Loucy (cell line): ENCODE measurements around the gene WDSUB1.

Source experiments
- H2AFZ ChIP-seq: fragments of 200-600 bp; sonication (generic); 2 replicates; pipeline ENCODE4 v1.6.0; 2016; ENCODE audit warnings: antibody characterized with exemption, mild to moderate bottlenecking, low read length, moderate library complexity
- H3F3A ChIP-seq: fragments of 200-600 bp; 2 replicates; pipeline ENCODE4 v1.6.0; 2016; ENCODE audit warnings: antibody characterized with exemption, low read depth, mild to moderate bottlenecking
- H3K27me3 ChIP-seq: fragments of 200-600 bp; sonication (generic); 2 replicates; pipeline ENCODE4 v1.6.1; 2014; ENCODE audit warnings: low read length, mild to moderate bottlenecking; ENCODE audit not compliant: insufficient read depth, poor library complexity, severe bottlenecking
- H3K36me3 ChIP-seq: fragments of 200-600 bp; sonication (generic); 2 replicates; pipeline ENCODE4 v1.6.1; 2016; ENCODE audit warnings: low read length; ENCODE audit not compliant: insufficient read depth
- H3K4me1 ChIP-seq: fragments of 200-600 bp; sonication (generic); 2 replicates; pipeline ENCODE4 v1.5.1; 2014; ENCODE audit warnings: low read length, mild to moderate bottlenecking; ENCODE audit not compliant: insufficient read depth, poor library complexity, severe bottlenecking
- H3K4me2 ChIP-seq: fragments of 200-600 bp; sonication (generic); 2 replicates; pipeline ENCODE4 v1.6.0; 2014; ENCODE audit warnings: antibody characterized with exemption, low read length, low read depth, mild to moderate bottlenecking; ENCODE audit not compliant: poor library complexity, severe bottlenecking
- H3K4me3 ChIP-seq: fragments of 200-600 bp; sonication (generic); 2 replicates; pipeline ENCODE4 v1.5.1; 2014; ENCODE audit warnings: low read length, mild to moderate bottlenecking, mixed read lengths; ENCODE audit not compliant: poor library complexity, severe bottlenecking
- H3K79me2 ChIP-seq: fragments of 200-600 bp; sonication (generic); 2 replicates; pipeline ENCODE4 v1.6.1; 2014; ENCODE audit warnings: low read length; ENCODE audit not compliant: insufficient read depth
- H3K9ac ChIP-seq: fragments of 200-600 bp; sonication (generic); 2 replicates; pipeline ENCODE4 v1.6.0; 2014; ENCODE audit warnings: mild to moderate bottlenecking, low read depth, low read length, moderate library complexity; ENCODE audit not compliant: poor library complexity, severe bottlenecking
- H3K9me2 ChIP-seq: fragments of 200-600 bp; sonication (generic); replicated peaks from 2 replicates; pipeline ENCODE4 v1.6.1; 2016; ENCODE audit warnings: low read depth, low read length, mixed read lengths
- H3K9me3 ChIP-seq: fragments of 200-600 bp; sonication (generic); 2 replicates; pipeline ENCODE4 v1.6.1; 2014; ENCODE audit warnings: mild to moderate bottlenecking, antibody characterized with exemption, low read length, low read depth; ENCODE audit not compliant: insufficient read depth
- H4K20me1 ChIP-seq: fragments of 200-600 bp; sonication (generic); 2 replicates; pipeline ENCODE4 v1.6.0; 2014; ENCODE audit warnings: antibody characterized with exemption, low read length, mild to moderate bottlenecking; ENCODE audit not compliant: insufficient read depth, poor library complexity, severe bottlenecking
- CTCF ChIP-seq: fragments of 200-600 bp; sonication (generic); conservative IDR thresholded peaks from 2 replicates; pipeline ENCODE4 v1.5.1; 2014; ENCODE audit warnings: mild to moderate bottlenecking, antibody characterized with exemption, low read length
- EZH2phosphoT487 ChIP-seq: fragments of 200-600 bp; IDR thresholded peaks from 2 replicates; pipeline ENCODE4 v1.6.1; 2018; ENCODE audit warnings: antibody characterized with exemption, mild to moderate bottlenecking, moderate library complexity, borderline replicate concordance

WDSUB1 gene

GRCh38 chr2:159298967-159299366 is 12.5 kb upstream of the WDSUB1 start:
- Histone ChIP-seq H3K4me1 (no peaks in the 10 kb centered on the region), H3K9me2 (no peaks in the 10 kb centered on the region), H4K20me1 (no peaks in the 10 kb centered on the region), H3K4me3 (no peak overlapping the region), H3K36me3 (no peaks in the 10 kb centered on the region), H3K9me3 (no peaks in the 10 kb centered on the region), H3F3A (no peaks in the 10 kb centered on the region), H2AFZ (no peak overlapping the region), H3K9ac (no peak overlapping the region), H3K79me2 (no peaks in the 10 kb centered on the region), H3K27me3 (no peaks in the 10 kb centered on the region), H3K4me2 (no peak overlapping the region)
- TF ChIP-seq CTCF: no peak
- TF ChIP-seq EZH2phosphoT487: no peak

DNA sequence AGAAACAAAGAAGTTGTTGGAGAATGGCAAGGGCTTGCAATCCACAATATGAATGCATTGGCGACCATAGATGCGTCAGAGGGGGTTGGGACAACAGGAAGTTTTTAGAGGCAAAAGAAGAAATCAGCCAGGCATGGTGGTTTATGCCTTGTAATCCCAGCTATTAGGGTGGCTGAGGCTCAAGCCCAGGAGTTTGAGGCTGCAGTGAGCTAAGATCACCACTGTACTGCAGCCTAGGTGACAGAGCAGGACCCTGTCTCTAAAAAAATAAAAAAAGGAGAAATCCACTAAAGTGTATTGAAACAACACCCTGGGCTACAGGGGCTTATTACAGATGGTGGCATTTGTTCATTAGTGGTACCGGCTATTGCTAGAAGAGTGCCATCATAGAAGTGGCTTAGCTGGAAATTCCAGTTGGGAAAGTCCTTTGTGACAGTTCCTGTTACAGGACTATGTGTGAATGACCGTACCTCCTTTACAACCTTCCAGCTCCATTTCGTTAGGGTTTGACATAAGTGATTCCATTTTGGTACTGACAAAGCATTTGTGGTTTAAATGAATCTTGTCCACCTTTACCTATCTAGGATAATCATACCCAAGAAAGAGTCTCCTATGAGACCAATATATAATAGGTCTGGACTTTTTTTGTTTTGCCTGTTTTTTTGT is 10.7 kb upstream of the WDSUB1 start:
- H3K9me3 ChIP-seq: no peaks in the 10 kb centered on the region
- TF ChIP-seq EZH2phosphoT487: no peak
- no peak for TF ChIP-seq CTCF
- H3K4me3 ChIP-seq: no peak overlapping the region
- no peak overlapping the region for H3K4me2 ChIP-seq
- peaks cover 2% of the 10 kb centered on the region for H3K4me1 ChIP-seq
- H3K9me2 ChIP-seq: no peaks in the 10 kb centered on the region
- no peaks in the 10 kb centered on the region for H3K36me3 ChIP-seq
- H3K9ac ChIP-seq: no peak overlapping the region
- H3F3A ChIP-seq: no peaks in the 10 kb centered on the region
- no peaks in the 10 kb centered on the region for H3K79me2 ChIP-seq
- H2AFZ ChIP-seq: no peak overlapping the region
- no peaks in the 10 kb centered on the region for H3K27me3 ChIP-seq
- H4K20me1 ChIP-seq: no peaks in the 10 kb centered on the region

DNA sequence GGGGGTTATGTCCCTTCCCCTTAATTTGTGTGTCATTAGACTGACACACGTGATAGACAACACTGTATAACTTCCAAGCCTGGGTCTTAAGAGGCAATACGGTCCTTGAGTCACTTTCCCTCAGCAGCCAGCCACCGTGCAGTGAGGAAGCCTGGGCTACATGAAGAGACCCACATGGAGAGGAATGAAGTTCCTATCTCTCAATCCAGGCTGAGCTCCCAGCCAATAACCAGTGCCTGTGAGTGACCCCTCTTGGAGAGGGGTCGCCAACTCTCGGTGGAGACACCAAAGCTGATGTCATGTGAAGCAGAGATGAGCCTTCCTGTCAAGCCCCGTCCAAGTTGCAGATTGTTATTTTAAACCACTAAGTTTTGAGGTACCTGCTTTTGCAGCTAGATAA is 5.7 kb upstream of the WDSUB1 start:
- H3K4me3 ChIP-seq: no peak overlapping the region
- no peak overlapping the region for H3K4me2 ChIP-seq
- no peaks in the 10 kb centered on the region for H3K36me3 ChIP-seq
- H3F3A ChIP-seq: peaks cover 8% of the 10 kb centered on the region; the same call in 1 of the 2 replicates
- H2AFZ ChIP-seq: peak overlapping the region; percentile 47
- no peaks in the 10 kb centered on the region for H3K79me2 ChIP-seq
- peaks cover 30% of the 10 kb centered on the region for H3K4me1 ChIP-seq
- H3K9ac ChIP-seq: no peak overlapping the region
- H4K20me1 ChIP-seq: no peaks in the 10 kb centered on the region
- H3K9me2 ChIP-seq: no peaks in the 10 kb centered on the region
- no peaks in the 10 kb centered on the region for H3K9me3 ChIP-seq
- no peaks in the 10 kb centered on the region for H3K27me3 ChIP-seq
- no peak for TF ChIP-seq EZH2phosphoT487
- no peak for TF ChIP-seq CTCF
